IMR-90 (cell line): Measurements from ENCODE around the gene IL17RE. TPM values are rescaled to one million over a fixed set of nuclear protein-coding genes. Genes with fewer than 3 reads are reported as not detected.

Experiments used
- ATAC-seq: fragments of 200-7000 bp; cut with Tn5 transposase; 2 replicates; pipeline ENCODE4 v1.9.1; 2020; ENCODE audit warnings: low read depth, mild to moderate bottlenecking, moderate library complexity
- BruUV-seq: library from RNA; stranded (reverse); fragments of 400-500 nt; replicated peaks from 2 replicates; lab custom pipeline; 2021; lab: Mats Ljungman, UMichigan
- CTCF ChIA-PET: fragments of 300-600 bp; formaldehyde crosslinking; extraction: SDS; loops from one replicate; lab custom pipeline; 2021; ENCODE audit warnings: antibody characterized with exemption; lab: Yijun Ruan, JAX
- POLR2A ChIA-PET: fragments of 300-600 bp; sonication (Branson Sonifier 250); formaldehyde crosslinking; loops from one replicate; lab custom pipeline; 2022; ENCODE audit warnings: antibody characterized with exemption; ENCODE audit not compliant: unreplicated experiment; lab: Charles Lee
- DNase-seq: peaks from one replicate; pipeline ENCODE4 v3.0.0; 2013
- H2AFZ ChIP-seq: replicated peaks from 2 replicates; pipeline ENCODE3; 2013; ENCODE audit warnings: low read length, mild to moderate bottlenecking; ENCODE audit not compliant: poor library complexity
- H2AK5ac ChIP-seq: 2 replicates; pipeline ENCODE4 v1.6.1; 2013; ENCODE audit warnings: low read depth, low read length, inconsistent platforms
- H2AK9ac ChIP-seq: replicated peaks from 2 replicates; pipeline ENCODE3; 2013; ENCODE audit warnings: mild to moderate bottlenecking, low read depth, low read length, moderate library complexity; ENCODE audit not compliant: poor library complexity
- H2BK120ac ChIP-seq: 2 replicates; pipeline ENCODE4 v1.6.1; 2013; ENCODE audit warnings: low read depth, low read length, inconsistent platforms
- H2BK15ac ChIP-seq: 3 replicates; pipeline ENCODE4 v1.6.1; 2013; ENCODE audit warnings: low read depth, low read length, inconsistent platforms
- H2BK20ac ChIP-seq: 2 replicates; pipeline ENCODE4 v1.6.1; 2013; ENCODE audit warnings: low read depth, mild to moderate bottlenecking, inconsistent platforms, low read length, moderate library complexity
- H2BK5ac ChIP-seq: 2 replicates; pipeline ENCODE4 v1.6.1; 2013; ENCODE audit warnings: mild to moderate bottlenecking, low read depth, low read length, inconsistent platforms; ENCODE audit not compliant: poor library complexity, severe bottlenecking
- H3K14ac ChIP-seq: replicated peaks from 2 replicates; pipeline ENCODE4 v1.6.1; 2013; ENCODE audit warnings: low read depth, low read length, inconsistent platforms
- H3K18ac ChIP-seq: 2 replicates; pipeline ENCODE4 v1.6.1; 2013; ENCODE audit warnings: low read depth, low read length, control low read depth
- H3K23ac ChIP-seq: 2 replicates; pipeline ENCODE4 v1.6.1; 2013; ENCODE audit warnings: low read depth, low read length, inconsistent platforms
- H3K27ac ChIP-seq: 2 replicates; pipeline ENCODE4 v1.5.1; 2013; ENCODE audit warnings: mild to moderate bottlenecking, control low read depth, low read length; ENCODE audit not compliant: insufficient read depth
- H3K27me3 ChIP-seq: 2 replicates; pipeline ENCODE4 v1.6.1; 2013; ENCODE audit warnings: low read length; ENCODE audit not compliant: control insufficient read depth, insufficient read depth
- H3K36me3 ChIP-seq: 2 replicates; pipeline ENCODE4 v1.6.1; 2013; ENCODE audit warnings: low read length, mixed read lengths; ENCODE audit not compliant: control insufficient read depth, insufficient read depth
- H3K4ac ChIP-seq: 2 replicates; pipeline ENCODE4 v1.6.1; 2013; ENCODE audit warnings: low read depth, low read length, inconsistent platforms
- H3K4me1 ChIP-seq: 2 replicates; pipeline ENCODE4 v1.6.1; 2013; ENCODE audit warnings: low read length, mixed read lengths; ENCODE audit not compliant: control insufficient read depth, insufficient read depth
- H3K4me2 ChIP-seq: 2 replicates; pipeline ENCODE4 v1.6.1; 2013; ENCODE audit warnings: low read depth, mild to moderate bottlenecking, control low read depth, low read length, moderate library complexity
- H3K4me3 ChIP-seq: 2 replicates; pipeline ENCODE4 v1.5.1; 2013; ENCODE audit warnings: low read depth, mild to moderate bottlenecking, control low read depth, low read length, moderate library complexity; ENCODE audit not compliant: insufficient read depth
- H3K56ac ChIP-seq: 2 replicates; pipeline ENCODE4 v1.6.1; 2013; ENCODE audit warnings: low read length, inconsistent platforms; ENCODE audit not compliant: insufficient read depth; ENCODE audit errors: extremely low read depth
- H3K79me1 ChIP-seq, 2 experiments: 2 replicates each; pipeline ENCODE4 v1.6.1; 2013; ENCODE audit warnings: low read length in 2 of 2, inconsistent platforms in 1 of 2, low read depth in 1 of 2
- H3K9ac ChIP-seq: 2 replicates; pipeline ENCODE4 v1.6.1; 2013; ENCODE audit warnings: low read depth, low read length, control low read depth
- H3K9me1 ChIP-seq: 2 replicates; pipeline ENCODE4 v1.6.1; 2013; ENCODE audit warnings: low read length, inconsistent platforms; ENCODE audit not compliant: insufficient read depth
- H3K9me3 ChIP-seq: 2 replicates; pipeline ENCODE4 v1.6.1; 2013; ENCODE audit warnings: low read length; ENCODE audit not compliant: control insufficient read depth, insufficient read depth
- H4K20me1 ChIP-seq: 2 replicates; pipeline ENCODE4 v1.6.1; 2013; ENCODE audit warnings: low read length, inconsistent platforms; ENCODE audit not compliant: insufficient read depth
- H4K5ac ChIP-seq: 2 replicates; pipeline ENCODE4 v1.6.1; 2013; ENCODE audit warnings: mild to moderate bottlenecking, low read depth, low read length, control low read depth
- H4K8ac ChIP-seq, 2 experiments: 2 replicates each; pipeline ENCODE4 v1.6.1; 2013; ENCODE audit warnings: low read depth in 2 of 2, low read length in 2 of 2, control low read depth in 1 of 2, inconsistent platforms in 1 of 2
- H4K91ac ChIP-seq: 2 replicates; pipeline ENCODE4 v1.6.1; 2013; ENCODE audit warnings: low read depth, low read length, inconsistent platforms; ENCODE audit not compliant: insufficient read depth
- BHLHE40 ChIP-seq: fragments of 150-350 bp; IDR thresholded peaks from 2 replicates; pipeline ENCODE4 v1.6.1; 2016; ENCODE audit warnings: mild to moderate bottlenecking, low read depth, low read length
- CEBPB ChIP-seq: IDR thresholded peaks from 2 replicates; pipeline ENCODE4 v1.6.1; 2012; ENCODE audit warnings: low read depth, low read length, improper control_type of control experiment
- ELK1 ChIP-seq: fragments of 150-350 bp; IDR thresholded peaks from 2 replicates; pipeline ENCODE4 v1.6.1; 2016; ENCODE audit warnings: low read depth, mild to moderate bottlenecking, low read length, moderate library complexity, borderline replicate concordance
- FOS ChIP-seq: fragments of 150-350 bp; IDR thresholded peaks from 2 replicates; pipeline ENCODE4 v1.6.1; 2016; ENCODE audit warnings: low read depth, low read length
- MAFK ChIP-seq: IDR thresholded peaks from 2 replicates; pipeline ENCODE4 v1.6.1; 2012; ENCODE audit warnings: low read depth, low read length, improper control_type of control experiment
- MAZ ChIP-seq: IDR thresholded peaks from 2 replicates; pipeline ENCODE4 v1.6.1; 2012; ENCODE audit warnings: low read depth, mild to moderate bottlenecking, low read length, improper control_type of control experiment, moderate library complexity, borderline replicate concordance
- MXI1 ChIP-seq: IDR thresholded peaks from 2 replicates; pipeline ENCODE4 v1.6.1; 2012; ENCODE audit warnings: low read depth, mild to moderate bottlenecking, low read length, moderate library complexity, borderline replicate concordance
- NFE2L2 ChIP-seq: fragments of 150-350 bp; IDR thresholded peaks from 2 replicates; pipeline ENCODE4 v1.6.1; 2016; ENCODE audit warnings: low read depth, mild to moderate bottlenecking, low read length
- POLR2A ChIP-seq: IDR thresholded peaks from 2 replicates; pipeline ENCODE4 v1.6.1; 2012; ENCODE audit warnings: mild to moderate bottlenecking, low read depth, low read length
- RAD21 ChIP-seq: IDR thresholded peaks from 2 replicates; pipeline ENCODE4 v1.6.1; 2012; ENCODE audit warnings: low read length, improper control_type of control experiment
- RCOR1 ChIP-seq: IDR thresholded peaks from 2 replicates; pipeline ENCODE4 v1.6.1; 2012; ENCODE audit warnings: mild to moderate bottlenecking, low read length, improper control_type of control experiment; ENCODE audit not compliant: insufficient replicate concordance
- RFX5 ChIP-seq: IDR thresholded peaks from 2 replicates; pipeline ENCODE4 v1.8.0; 2012; ENCODE audit warnings: low read depth, mild to moderate bottlenecking, low read length, moderate library complexity
- SMC3 ChIP-seq: fragments of 150-350 bp; IDR thresholded peaks from 2 replicates; pipeline ENCODE4 v1.6.1; 2016; ENCODE audit warnings: low read depth, mild to moderate bottlenecking, antibody characterized with exemption, low read length, moderate library complexity
- USF2 ChIP-seq: fragments of 150-350 bp; IDR thresholded peaks from 2 replicates; pipeline ENCODE4 v1.6.1; 2017; ENCODE audit warnings: mild to moderate bottlenecking, antibody characterized with exemption, low read length, low read depth
- whole genome bisulfite sequencing, 2 experiments: methylation state at CpG; one replicate each; pipeline versions ENCODE4 v1.1.5 to v1.1.7; 2013; ENCODE audit warnings: missing lambda C conversion rate in 2 of 2; ENCODE audit not compliant: insufficient read length in 1 of 2; ENCODE audit errors: extremely low coverage in 2 of 2; 5-methylcytosine and 5-hydroxymethylcytosine counted together
- dilution Hi-C: fragments of 300-500 bp; cut with HindIII; formaldehyde crosslinking; loops from one replicate; pipeline ENCODE4 v1.14.3; 2018; ENCODE audit warnings: low sequenced_read_pairs; ENCODE audit not compliant: unreplicated experiment
- in situ Hi-C: fragments of 300-500 bp; cut with MboI; formaldehyde crosslinking; loops from 3 replicates; pipeline ENCODE4 v1.14.3; 2019; ENCODE audit warnings: low sequenced_read_pairs, inconsistent platforms, mixed read lengths
- intact Hi-C: fragments of 100-400 bp; cut with micrococcal nuclease; formaldehyde crosslinking; loops from 2 replicates; pipeline ENCODE4 v1.10.0; 2022
- polyA plus RNA-seq, 3 experiments: library from polyadenylated mRNA; depleted of rRNA; stranded (reverse); fragments of >200 nt; gene quantifications; 2 replicates each; pipeline ENCODE4 v1.2.3, GENCODE V29; 2012; ENCODE audit warnings: low replicate concordance in 1 of 3
- total RNA-seq: library from RNA; depleted of rRNA; stranded (reverse); fragments of >200 nt; gene quantifications from 2 replicates; pipeline ENCODE4 v1.2.3, GENCODE V29; 2012

IL17RE gene
- total and polyA plus RNA-seq, 2 of the 4 experiments (the other 2 are of a cell fraction): 0.90 to 7.2 TPM

GRCh38 chr3:9887480-9887879 is 15.2 kb upstream of the IL17RE start:
- Histone ChIP-seq H3K36me3 (peaks cover 2% of the 10 kb centered on the region; the same call in 1 of the 2 replicates), H4K91ac (no peak overlapping the region), H4K5ac (no peak overlapping the region), H3K27me3 (no peaks in the 10 kb centered on the region), H3K14ac (no peak overlapping the region), H3K9ac (no peak overlapping the region), H3K4me3 (no peak overlapping the region), H4K20me1 (no peaks in the 10 kb centered on the region; the same call in 1 of the 2 replicates), H3K4me1 (peaks cover 6% of the 10 kb centered on the region), H4K8ac (no peak overlapping the region), H3K18ac (no peak overlapping the region), H3K23ac (no peak overlapping the region), H3K9me3 (no peaks in the 10 kb centered on the region), H3K27ac (no peak overlapping the region), H3K56ac (no peak overlapping the region), H3K4me2 (no peak overlapping the region), H2AFZ (no peak overlapping the region), H2AK5ac (no peak overlapping the region), H3K4ac (no peak overlapping the region), H2BK5ac (no peak overlapping the region), H2BK120ac (no peak overlapping the region), H3K9me1 (no peaks in the 10 kb centered on the region), H2AK9ac (no peak overlapping the region), H2BK20ac (no peak overlapping the region), H3K79me1 (peaks cover 3 to 15% of the 10 kb centered on the region in 2 experiments), H2BK15ac (no peak overlapping the region)
- ATAC-seq (no peak), DNase-seq (no peak)
- POLR2A ChIA-PET: no interaction called here
- BruUV-seq: no TSS peak
- CTCF ChIA-PET: no interaction called here
- 60% methylated on average over 1 of the region's 5 CpGs; no CpG with 5 or more reads in 1 of the 2 experiments for WGBS, 2 experiments
- no peak for TF ChIP-seq CEBPB
- no peak for TF ChIP-seq BHLHE40
- no peak for TF ChIP-seq MAZ
- TF ChIP-seq USF2: no peak
- TF ChIP-seq NFE2L2: no peak
- no peak for TF ChIP-seq RCOR1
- no peak for TF ChIP-seq POLR2A
- TF ChIP-seq MAFK: no peak
- no peak for TF ChIP-seq MXI1
- no peak for TF ChIP-seq FOS
- no peak for TF ChIP-seq RAD21
- TF ChIP-seq RFX5: no peak
- TF ChIP-seq SMC3: no peak
- TF ChIP-seq ELK1: no peak
- in situ Hi-C loops (no loop called here), dilution Hi-C loops (no loop called here), intact Hi-C loops (no loop called here)
